IMR-90 (cell line): ENCODE data around the gene TXNDC8. TPM values are rescaled to one million over a fixed set of nuclear protein-coding genes. Genes with fewer than 3 reads are reported as not detected.

Experiments used
- ATAC-seq: fragments of 200-7000 bp; cut with Tn5 transposase; 2 replicates; pipeline ENCODE4 v1.9.1; 2020; ENCODE audit warnings: low read depth, mild to moderate bottlenecking, moderate library complexity
- BruUV-seq: library from RNA; stranded (reverse); fragments of 400-500 nt; replicated peaks from 2 replicates; lab custom pipeline; 2021; lab: Mats Ljungman, UMichigan
- CTCF ChIA-PET: fragments of 300-600 bp; formaldehyde crosslinking; extraction: SDS; loops from one replicate; lab custom pipeline; 2021; ENCODE audit warnings: antibody characterized with exemption; lab: Yijun Ruan, JAX
- POLR2A ChIA-PET: fragments of 300-600 bp; sonication (Branson Sonifier 250); formaldehyde crosslinking; loops from one replicate; lab custom pipeline; 2022; ENCODE audit warnings: antibody characterized with exemption; ENCODE audit not compliant: unreplicated experiment; lab: Charles Lee
- DNase-seq: peaks from one replicate; pipeline ENCODE4 v3.0.0; 2013
- H2AFZ ChIP-seq: replicated peaks from 2 replicates; pipeline ENCODE3; 2013; ENCODE audit warnings: low read length, mild to moderate bottlenecking; ENCODE audit not compliant: poor library complexity
- H2AK5ac ChIP-seq: 2 replicates; pipeline ENCODE4 v1.6.1; 2013; ENCODE audit warnings: low read depth, low read length, inconsistent platforms
- H2AK9ac ChIP-seq: replicated peaks from 2 replicates; pipeline ENCODE3; 2013; ENCODE audit warnings: mild to moderate bottlenecking, low read depth, low read length, moderate library complexity; ENCODE audit not compliant: poor library complexity
- H2BK120ac ChIP-seq: 2 replicates; pipeline ENCODE4 v1.6.1; 2013; ENCODE audit warnings: low read depth, low read length, inconsistent platforms
- H2BK15ac ChIP-seq: 3 replicates; pipeline ENCODE4 v1.6.1; 2013; ENCODE audit warnings: low read depth, low read length, inconsistent platforms
- H2BK20ac ChIP-seq: 2 replicates; pipeline ENCODE4 v1.6.1; 2013; ENCODE audit warnings: low read depth, mild to moderate bottlenecking, inconsistent platforms, low read length, moderate library complexity
- H2BK5ac ChIP-seq: 2 replicates; pipeline ENCODE4 v1.6.1; 2013; ENCODE audit warnings: mild to moderate bottlenecking, low read depth, low read length, inconsistent platforms; ENCODE audit not compliant: poor library complexity, severe bottlenecking
- H3K14ac ChIP-seq: replicated peaks from 2 replicates; pipeline ENCODE4 v1.6.1; 2013; ENCODE audit warnings: low read depth, low read length, inconsistent platforms
- H3K18ac ChIP-seq: 2 replicates; pipeline ENCODE4 v1.6.1; 2013; ENCODE audit warnings: low read depth, low read length, control low read depth
- H3K23ac ChIP-seq: 2 replicates; pipeline ENCODE4 v1.6.1; 2013; ENCODE audit warnings: low read depth, low read length, inconsistent platforms
- H3K27ac ChIP-seq: 2 replicates; pipeline ENCODE4 v1.5.1; 2013; ENCODE audit warnings: mild to moderate bottlenecking, control low read depth, low read length; ENCODE audit not compliant: insufficient read depth
- H3K27me3 ChIP-seq: 2 replicates; pipeline ENCODE4 v1.6.1; 2013; ENCODE audit warnings: low read length; ENCODE audit not compliant: control insufficient read depth, insufficient read depth
- H3K36me3 ChIP-seq: 2 replicates; pipeline ENCODE4 v1.6.1; 2013; ENCODE audit warnings: low read length, mixed read lengths; ENCODE audit not compliant: control insufficient read depth, insufficient read depth
- H3K4ac ChIP-seq: 2 replicates; pipeline ENCODE4 v1.6.1; 2013; ENCODE audit warnings: low read depth, low read length, inconsistent platforms
- H3K4me1 ChIP-seq: 2 replicates; pipeline ENCODE4 v1.6.1; 2013; ENCODE audit warnings: low read length, mixed read lengths; ENCODE audit not compliant: control insufficient read depth, insufficient read depth
- H3K4me2 ChIP-seq: 2 replicates; pipeline ENCODE4 v1.6.1; 2013; ENCODE audit warnings: low read depth, mild to moderate bottlenecking, control low read depth, low read length, moderate library complexity
- H3K4me3 ChIP-seq: 2 replicates; pipeline ENCODE4 v1.5.1; 2013; ENCODE audit warnings: low read depth, mild to moderate bottlenecking, control low read depth, low read length, moderate library complexity; ENCODE audit not compliant: insufficient read depth
- H3K56ac ChIP-seq: 2 replicates; pipeline ENCODE4 v1.6.1; 2013; ENCODE audit warnings: low read length, inconsistent platforms; ENCODE audit not compliant: insufficient read depth; ENCODE audit errors: extremely low read depth
- H3K79me1 ChIP-seq, 2 experiments: 2 replicates each; pipeline ENCODE4 v1.6.1; 2013; ENCODE audit warnings: low read length in 2 of 2, inconsistent platforms in 1 of 2, low read depth in 1 of 2
- H3K9ac ChIP-seq: 2 replicates; pipeline ENCODE4 v1.6.1; 2013; ENCODE audit warnings: low read depth, low read length, control low read depth
- H3K9me1 ChIP-seq: 2 replicates; pipeline ENCODE4 v1.6.1; 2013; ENCODE audit warnings: low read length, inconsistent platforms; ENCODE audit not compliant: insufficient read depth
- H3K9me3 ChIP-seq: 2 replicates; pipeline ENCODE4 v1.6.1; 2013; ENCODE audit warnings: low read length; ENCODE audit not compliant: control insufficient read depth, insufficient read depth
- H4K20me1 ChIP-seq: 2 replicates; pipeline ENCODE4 v1.6.1; 2013; ENCODE audit warnings: low read length, inconsistent platforms; ENCODE audit not compliant: insufficient read depth
- H4K5ac ChIP-seq: 2 replicates; pipeline ENCODE4 v1.6.1; 2013; ENCODE audit warnings: mild to moderate bottlenecking, low read depth, low read length, control low read depth
- H4K8ac ChIP-seq, 2 experiments: 2 replicates each; pipeline ENCODE4 v1.6.1; 2013; ENCODE audit warnings: low read depth in 2 of 2, low read length in 2 of 2, control low read depth in 1 of 2, inconsistent platforms in 1 of 2
- H4K91ac ChIP-seq: 2 replicates; pipeline ENCODE4 v1.6.1; 2013; ENCODE audit warnings: low read depth, low read length, inconsistent platforms; ENCODE audit not compliant: insufficient read depth
- BHLHE40 ChIP-seq: fragments of 150-350 bp; IDR thresholded peaks from 2 replicates; pipeline ENCODE4 v1.6.1; 2016; ENCODE audit warnings: mild to moderate bottlenecking, low read depth, low read length
- CEBPB ChIP-seq: IDR thresholded peaks from 2 replicates; pipeline ENCODE4 v1.6.1; 2012; ENCODE audit warnings: low read depth, low read length, improper control_type of control experiment
- CHD1 ChIP-seq: IDR thresholded peaks from 2 replicates; pipeline ENCODE4 v1.6.1; 2012; ENCODE audit warnings: low read depth, low read length, improper control_type of control experiment
- FOS ChIP-seq: fragments of 150-350 bp; IDR thresholded peaks from 2 replicates; pipeline ENCODE4 v1.6.1; 2016; ENCODE audit warnings: low read depth, low read length
- MAFK ChIP-seq: IDR thresholded peaks from 2 replicates; pipeline ENCODE4 v1.6.1; 2012; ENCODE audit warnings: low read depth, low read length, improper control_type of control experiment
- MAZ ChIP-seq: IDR thresholded peaks from 2 replicates; pipeline ENCODE4 v1.6.1; 2012; ENCODE audit warnings: low read depth, mild to moderate bottlenecking, low read length, improper control_type of control experiment, moderate library complexity, borderline replicate concordance
- MXI1 ChIP-seq: IDR thresholded peaks from 2 replicates; pipeline ENCODE4 v1.6.1; 2012; ENCODE audit warnings: low read depth, mild to moderate bottlenecking, low read length, moderate library complexity, borderline replicate concordance
- NFE2L2 ChIP-seq: fragments of 150-350 bp; IDR thresholded peaks from 2 replicates; pipeline ENCODE4 v1.6.1; 2016; ENCODE audit warnings: low read depth, mild to moderate bottlenecking, low read length
- POLR2A ChIP-seq: IDR thresholded peaks from 2 replicates; pipeline ENCODE4 v1.6.1; 2012; ENCODE audit warnings: mild to moderate bottlenecking, low read depth, low read length
- RAD21 ChIP-seq: IDR thresholded peaks from 2 replicates; pipeline ENCODE4 v1.6.1; 2012; ENCODE audit warnings: low read length, improper control_type of control experiment
- RCOR1 ChIP-seq: IDR thresholded peaks from 2 replicates; pipeline ENCODE4 v1.6.1; 2012; ENCODE audit warnings: mild to moderate bottlenecking, low read length, improper control_type of control experiment; ENCODE audit not compliant: insufficient replicate concordance
- RFX5 ChIP-seq: IDR thresholded peaks from 2 replicates; pipeline ENCODE4 v1.8.0; 2012; ENCODE audit warnings: low read depth, mild to moderate bottlenecking, low read length, moderate library complexity
- SMC3 ChIP-seq: fragments of 150-350 bp; IDR thresholded peaks from 2 replicates; pipeline ENCODE4 v1.6.1; 2016; ENCODE audit warnings: low read depth, mild to moderate bottlenecking, antibody characterized with exemption, low read length, moderate library complexity
- WGBS, 2 experiments: methylation state at CpG; one replicate each; pipeline versions ENCODE4 v1.1.5 to v1.1.7; 2013; ENCODE audit warnings: missing lambda C conversion rate in 2 of 2; ENCODE audit not compliant: insufficient read length in 1 of 2; ENCODE audit errors: extremely low coverage in 2 of 2; 5-methylcytosine and 5-hydroxymethylcytosine counted together
- dilution Hi-C: fragments of 300-500 bp; cut with HindIII; formaldehyde crosslinking; loops from one replicate; pipeline ENCODE4 v1.14.3; 2018; ENCODE audit warnings: low sequenced_read_pairs; ENCODE audit not compliant: unreplicated experiment
- in situ Hi-C: fragments of 300-500 bp; cut with MboI; formaldehyde crosslinking; loops from 3 replicates; pipeline ENCODE4 v1.14.3; 2019; ENCODE audit warnings: low sequenced_read_pairs, inconsistent platforms, mixed read lengths
- intact Hi-C: fragments of 100-400 bp; cut with micrococcal nuclease; formaldehyde crosslinking; loops from 2 replicates; pipeline ENCODE4 v1.10.0; 2022
- polyA plus RNA-seq, 3 experiments: library from polyadenylated mRNA; depleted of rRNA; stranded (reverse); fragments of >200 nt; gene quantifications; 2 replicates each; pipeline ENCODE4 v1.2.3, GENCODE V29; 2012; ENCODE audit warnings: low replicate concordance in 1 of 3
- total RNA-seq: library from RNA; depleted of rRNA; stranded (reverse); fragments of >200 nt; gene quantifications from 2 replicates; pipeline ENCODE4 v1.2.3, GENCODE V29; 2012
- TF ChIP-seq, protein P1 (sequence below): fragments of 150-350 bp; IDR thresholded peaks from 2 replicates; pipeline ENCODE4 v1.6.1; 2016; ENCODE audit warnings: low read depth, mild to moderate bottlenecking, low read length, moderate library complexity, borderline replicate concordance
- TF ChIP-seq, protein P2 (sequence below): conservative IDR thresholded peaks from 2 replicates; pipeline ENCODE4 v1.5.1; 2012; ENCODE audit warnings: mild to moderate bottlenecking, low read depth, low read length, improper control_type of control experiment
- TF ChIP-seq, protein P3 (sequence below): fragments of 150-350 bp; IDR thresholded peaks from 2 replicates; pipeline ENCODE4 v1.6.1; 2017; ENCODE audit warnings: mild to moderate bottlenecking, antibody characterized with exemption, low read length, low read depth

TXNDC8 gene
- total and polyA plus RNA-seq, 2 of the 4 experiments (the other 2 are of a cell fraction) = not detected

DNA sequence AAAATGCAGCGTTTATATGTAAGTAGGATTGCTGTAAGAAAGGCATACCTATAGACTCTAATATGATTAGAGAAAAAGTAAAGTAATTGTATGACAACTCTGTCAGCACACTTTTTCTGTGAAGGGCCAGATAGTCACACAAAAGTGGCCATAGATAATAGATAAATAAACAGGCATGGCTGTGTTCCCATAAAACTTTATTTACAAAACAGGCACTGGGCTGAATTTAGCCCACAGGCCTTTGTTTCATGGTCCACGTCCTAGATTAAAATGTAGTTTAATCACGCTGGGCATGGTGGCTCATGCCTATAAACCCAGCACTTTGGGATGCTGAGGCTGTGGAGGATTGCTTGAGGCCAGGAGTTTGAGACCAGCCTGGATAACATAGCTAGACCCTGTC, 8.7 kb upstream of the TXNDC8 start:
- Histone ChIP-seq H3K4me2 (no peak overlapping the region), H3K56ac (no peak overlapping the region), H3K27ac (no peak overlapping the region), H2AFZ (no peak overlapping the region), H3K79me1 (no peaks in the 10 kb centered on the region), H2BK15ac (no peak overlapping the region), H3K18ac (no peak overlapping the region), H3K9me1 (0 out of 2 replicates have a peak, but pooled peaks cover 5% of the 10 kb centered on the region), H2BK5ac (no peak overlapping the region), H3K4ac (no peak overlapping the region), H3K27me3 (no peaks in the 10 kb centered on the region), H3K23ac (no peak overlapping the region), H3K14ac (no peak overlapping the region), H3K9me3 (no peaks in the 10 kb centered on the region), H3K36me3 (no peaks in the 10 kb centered on the region), H2AK5ac (no peak overlapping the region), H3K4me3 (no peak overlapping the region), H2BK20ac (no peak overlapping the region), H4K8ac (no peak overlapping the region), H3K9ac (no peak overlapping the region), H4K20me1 (no peaks in the 10 kb centered on the region), H3K4me1 (peaks cover 5% of the 10 kb centered on the region), H2AK9ac (no peak overlapping the region), H2BK120ac (no peak overlapping the region), H4K91ac (no peak overlapping the region), H4K5ac (no peak overlapping the region)
- TF ChIP-seq CEBPB = no peak
- TF ChIP-seq MXI1 = no peak
- no peak for TF ChIP-seq MAZ
- TF ChIP-seq CHD1 = no peak
- TF ChIP-seq, protein P1, sequence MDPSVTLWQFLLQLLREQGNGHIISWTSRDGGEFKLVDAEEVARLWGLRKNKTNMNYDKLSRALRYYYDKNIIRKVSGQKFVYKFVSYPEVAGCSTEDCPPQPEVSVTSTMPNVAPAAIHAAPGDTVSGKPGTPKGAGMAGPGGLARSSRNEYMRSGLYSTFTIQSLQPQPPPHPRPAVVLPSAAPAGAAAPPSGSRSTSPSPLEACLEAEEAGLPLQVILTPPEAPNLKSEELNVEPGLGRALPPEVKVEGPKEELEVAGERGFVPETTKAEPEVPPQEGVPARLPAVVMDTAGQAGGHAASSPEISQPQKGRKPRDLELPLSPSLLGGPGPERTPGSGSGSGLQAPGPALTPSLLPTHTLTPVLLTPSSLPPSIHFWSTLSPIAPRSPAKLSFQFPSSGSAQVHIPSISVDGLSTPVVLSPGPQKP = no peak
- TF ChIP-seq SMC3 = no peak
- TF ChIP-seq, protein P2, sequence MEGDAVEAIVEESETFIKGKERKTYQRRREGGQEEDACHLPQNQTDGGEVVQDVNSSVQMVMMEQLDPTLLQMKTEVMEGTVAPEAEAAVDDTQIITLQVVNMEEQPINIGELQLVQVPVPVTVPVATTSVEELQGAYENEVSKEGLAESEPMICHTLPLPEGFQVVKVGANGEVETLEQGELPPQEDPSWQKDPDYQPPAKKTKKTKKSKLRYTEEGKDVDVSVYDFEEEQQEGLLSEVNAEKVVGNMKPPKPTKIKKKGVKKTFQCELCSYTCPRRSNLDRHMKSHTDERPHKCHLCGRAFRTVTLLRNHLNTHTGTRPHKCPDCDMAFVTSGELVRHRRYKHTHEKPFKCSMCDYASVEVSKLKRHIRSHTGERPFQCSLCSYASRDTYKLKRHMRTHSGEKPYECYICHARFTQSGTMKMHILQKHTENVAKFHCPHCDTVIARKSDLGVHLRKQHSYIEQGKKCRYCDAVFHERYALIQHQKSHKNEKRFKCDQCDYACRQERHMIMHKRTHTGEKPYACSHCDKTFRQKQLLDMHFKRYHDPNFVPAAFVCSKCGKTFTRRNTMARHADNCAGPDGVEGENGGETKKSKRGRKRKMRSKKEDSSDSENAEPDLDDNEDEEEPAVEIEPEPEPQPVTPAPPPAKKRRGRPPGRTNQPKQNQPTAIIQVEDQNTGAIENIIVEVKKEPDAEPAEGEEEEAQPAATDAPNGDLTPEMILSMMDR = no peak
- no peak for TF ChIP-seq BHLHE40
- TF ChIP-seq, protein P3, sequence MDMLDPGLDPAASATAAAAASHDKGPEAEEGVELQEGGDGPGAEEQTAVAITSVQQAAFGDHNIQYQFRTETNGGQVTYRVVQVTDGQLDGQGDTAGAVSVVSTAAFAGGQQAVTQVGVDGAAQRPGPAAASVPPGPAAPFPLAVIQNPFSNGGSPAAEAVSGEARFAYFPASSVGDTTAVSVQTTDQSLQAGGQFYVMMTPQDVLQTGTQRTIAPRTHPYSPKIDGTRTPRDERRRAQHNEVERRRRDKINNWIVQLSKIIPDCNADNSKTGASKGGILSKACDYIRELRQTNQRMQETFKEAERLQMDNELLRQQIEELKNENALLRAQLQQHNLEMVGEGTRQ = no peak
- no peak for TF ChIP-seq RCOR1
- no peak for TF ChIP-seq MAFK
- TF ChIP-seq POLR2A = no peak
- TF ChIP-seq FOS = no peak
- no peak for TF ChIP-seq RFX5
- TF ChIP-seq RAD21 = no peak
- TF ChIP-seq NFE2L2 = no peak
- in situ Hi-C loops = no loop called here
- ChIA-PET CTCF (interaction anchor here (0.5 kb wide), 1 partner anchor 97 kb away, joined by 4 read pairs; no protein-coding TSS in a partner anchor), POLR2A (no interaction called here)
- ATAC-seq (no peak), DNase-seq (no peak)
- intact Hi-C loops = no loop called here
- no CpG with 5 or more reads among the region's 3 CpGs for WGBS, 2 experiments
- no TSS peak for BruUV-seq
- dilution Hi-C loops = no loop called here
